ENCODE results near the gene CREBZF. TPM values are rescaled to one million over a fixed set of nuclear protein-coding genes. Genes with fewer than 3 reads are reported as not detected.

Gene CREBZF
- total and polyA plus RNA-seq, 2 donors (not counting 1 experiment from before 2014, with no cell fraction given) = 20.5 to 40.3 TPM

DNA sequence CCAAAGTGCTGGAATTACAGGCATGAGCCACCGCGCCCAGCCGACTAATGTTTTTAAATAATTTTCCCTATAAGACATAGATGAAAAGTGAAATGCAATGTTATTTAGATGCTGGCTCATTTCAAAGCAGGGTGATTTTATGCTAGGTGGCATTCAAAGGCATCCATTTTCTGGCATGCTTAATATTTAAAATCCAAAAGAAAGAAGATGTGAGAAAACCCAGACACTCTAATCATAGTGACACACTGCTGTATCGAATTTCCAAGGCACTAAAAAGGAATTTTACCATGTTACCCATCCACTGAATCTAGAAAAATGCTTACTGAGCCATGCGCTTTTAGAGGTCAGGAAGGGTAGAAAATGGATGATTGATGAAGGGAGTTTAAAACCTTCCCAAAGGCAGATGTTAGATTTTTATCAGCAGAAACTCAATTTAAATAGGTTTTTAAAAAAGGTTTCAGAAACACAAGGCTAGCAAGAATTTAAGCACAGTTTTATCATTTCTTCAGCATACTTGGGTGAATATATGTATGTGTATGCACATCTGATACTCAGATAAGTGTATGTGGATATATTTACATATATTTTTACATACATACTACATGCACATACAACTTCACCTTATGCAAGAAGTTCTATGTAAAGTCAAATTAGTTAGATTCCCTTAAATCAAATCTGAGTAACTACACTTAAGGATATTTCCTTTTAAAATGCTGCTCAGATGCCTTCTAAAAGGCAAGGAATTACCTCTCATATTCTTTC is 45.2 kb upstream of the CREBZF start:
- Histone ChIP-seq H3K4me1 (ENCODE audit: control insufficient read depth, extremely low read depth, insufficient read depth, low read length) (peaks cover 8% of the 10 kb centered on the region), H3K27me3 (ENCODE audit: control insufficient read depth, insufficient read depth, low read length) (no peaks in the 10 kb centered on the region), H4K20me1 (ENCODE audit: control insufficient read depth, extremely low read depth, insufficient read depth, low read length) (no peaks in the 10 kb centered on the region), H3K36me3 (ENCODE audit: control insufficient read depth, insufficient read depth, low read length) (peaks cover 9% of the 10 kb centered on the region), H3K9me3 (ENCODE audit: control insufficient read depth, insufficient read depth, low read depth, low read length) (no peaks in the 10 kb centered on the region), H2AFZ (ENCODE audit: low read length) (no peak overlapping the region), H3K4me2 (ENCODE audit: extremely low read depth, insufficient read depth, low read length) (no peak overlapping the region), H3K4me3 (replicated peaks in 1 of 4; ENCODE audit: control extremely low read depth in 1 of 4, insufficient read depth in 1 of 4, low read depth in 3 of 4, low read length in 4 of 4) (no peak overlapping the region), H3K9ac (ENCODE audit: insufficient read depth, low read length) (no peak overlapping the region), H3K79me2 (ENCODE audit: control insufficient read depth, insufficient read depth, low read length) (peaks cover 18% of the 10 kb centered on the region), H3K27ac (ENCODE audit: insufficient read depth, low read length) (no peak overlapping the region)
- peak in 1 of 2 donors; percentile 37 for DNase-seq (ENCODE audit: low read depth in 2 of 2)
- TF ChIP-seq, protein P1, sequence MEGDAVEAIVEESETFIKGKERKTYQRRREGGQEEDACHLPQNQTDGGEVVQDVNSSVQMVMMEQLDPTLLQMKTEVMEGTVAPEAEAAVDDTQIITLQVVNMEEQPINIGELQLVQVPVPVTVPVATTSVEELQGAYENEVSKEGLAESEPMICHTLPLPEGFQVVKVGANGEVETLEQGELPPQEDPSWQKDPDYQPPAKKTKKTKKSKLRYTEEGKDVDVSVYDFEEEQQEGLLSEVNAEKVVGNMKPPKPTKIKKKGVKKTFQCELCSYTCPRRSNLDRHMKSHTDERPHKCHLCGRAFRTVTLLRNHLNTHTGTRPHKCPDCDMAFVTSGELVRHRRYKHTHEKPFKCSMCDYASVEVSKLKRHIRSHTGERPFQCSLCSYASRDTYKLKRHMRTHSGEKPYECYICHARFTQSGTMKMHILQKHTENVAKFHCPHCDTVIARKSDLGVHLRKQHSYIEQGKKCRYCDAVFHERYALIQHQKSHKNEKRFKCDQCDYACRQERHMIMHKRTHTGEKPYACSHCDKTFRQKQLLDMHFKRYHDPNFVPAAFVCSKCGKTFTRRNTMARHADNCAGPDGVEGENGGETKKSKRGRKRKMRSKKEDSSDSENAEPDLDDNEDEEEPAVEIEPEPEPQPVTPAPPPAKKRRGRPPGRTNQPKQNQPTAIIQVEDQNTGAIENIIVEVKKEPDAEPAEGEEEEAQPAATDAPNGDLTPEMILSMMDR (conservative IDR thresholded peaks at IDR 0.05 in 1 of 2, IDR thresholded peaks at IDR 0.05 in 1 of 2; ENCODE audit: low read depth in 1 of 2, low read length in 2 of 2) = no peak
- TF ChIP-seq EZH2 (IDR thresholded peaks at IDR 0.05; ENCODE audit: low read length, missing control alignments) = no peak

DNA sequence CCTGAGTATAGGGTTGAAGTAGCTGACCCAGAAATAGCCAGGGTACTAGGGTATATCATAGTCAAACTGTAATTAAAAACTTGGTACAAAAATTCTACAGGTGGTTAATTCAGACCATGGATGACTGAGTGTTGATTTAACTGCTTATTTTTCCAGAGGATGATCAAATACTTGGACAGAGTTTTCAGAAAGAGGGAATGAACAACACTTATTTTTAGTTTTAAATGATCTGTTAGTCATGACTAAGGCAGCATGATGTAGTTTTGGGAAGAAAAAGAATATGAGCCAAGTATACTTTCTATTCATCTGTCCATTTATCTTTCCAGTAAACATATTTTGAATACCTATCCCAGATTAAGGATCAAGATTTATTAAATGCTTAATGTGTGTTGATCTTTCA is 40.9 kb upstream of the CREBZF start:
- no peak overlapping the region for H3K4me2 ChIP-seq (ENCODE audit: extremely low read depth, insufficient read depth, low read length)
- no peaks in the 10 kb centered on the region for H3K27me3 ChIP-seq (ENCODE audit: control insufficient read depth, insufficient read depth, low read length)
- peaks cover 2% of the 10 kb centered on the region for H3K36me3 ChIP-seq (ENCODE audit: control insufficient read depth, insufficient read depth, low read length)
- H3K27ac ChIP-seq (ENCODE audit: insufficient read depth, low read length) = peak overlapping the region; percentile 16
- H3K79me2 ChIP-seq (ENCODE audit: control insufficient read depth, insufficient read depth, low read length) = no peaks in the 10 kb centered on the region
- DNase-seq (ENCODE audit: low read depth in 2 of 2) = peak in 1 of 2 donors; percentile 85
- peaks cover 2% of the 10 kb centered on the region for H3K4me1 ChIP-seq (ENCODE audit: control insufficient read depth, extremely low read depth, insufficient read depth, low read length)
- H3K4me3 ChIP-seq (replicated peaks in 1 of 4; ENCODE audit: control extremely low read depth in 1 of 4, insufficient read depth in 1 of 4, low read depth in 3 of 4, low read length in 4 of 4) = no peak overlapping the region
- no peak for TF ChIP-seq EZH2 (IDR thresholded peaks at IDR 0.05; ENCODE audit: low read length, missing control alignments)
- TF ChIP-seq, protein P1 (conservative IDR thresholded peaks at IDR 0.05 in 1 of 2, IDR thresholded peaks at IDR 0.05 in 1 of 2; ENCODE audit: low read depth in 1 of 2, low read length in 2 of 2) = no peak
- no peaks in the 10 kb centered on the region for H3K9me3 ChIP-seq (ENCODE audit: control insufficient read depth, insufficient read depth, low read depth, low read length)
- H4K20me1 ChIP-seq (ENCODE audit: control insufficient read depth, extremely low read depth, insufficient read depth, low read length) = no peaks in the 10 kb centered on the region
- no peak overlapping the region for H2AFZ ChIP-seq (ENCODE audit: low read length)
- no peak overlapping the region for H3K9ac ChIP-seq (ENCODE audit: insufficient read depth, low read length)

DNA sequence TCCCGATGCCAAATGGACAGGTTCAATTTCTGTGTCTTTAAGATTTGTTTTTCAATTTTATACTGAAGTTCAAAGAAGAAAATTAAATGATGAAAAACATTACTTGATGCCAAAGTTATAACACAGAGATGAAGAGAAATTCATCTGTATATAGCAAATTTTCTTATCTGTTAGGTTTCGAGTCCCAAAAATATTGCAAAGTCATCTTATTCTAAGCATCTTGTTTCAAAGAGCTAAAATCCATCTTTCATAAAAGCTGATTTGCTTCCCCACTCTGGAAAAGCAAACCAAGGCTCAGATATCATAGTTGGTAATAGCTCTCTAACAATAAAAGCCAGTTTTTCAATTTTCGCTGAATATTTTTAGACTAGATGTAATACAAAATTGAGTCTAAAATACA is 40.0 kb upstream of the CREBZF start:
- Histone ChIP-seq H3K9ac (ENCODE audit: insufficient read depth, low read length) (no peak overlapping the region), H3K36me3 (ENCODE audit: control insufficient read depth, insufficient read depth, low read length) (peaks cover 2% of the 10 kb centered on the region), H3K27me3 (ENCODE audit: control insufficient read depth, insufficient read depth, low read length) (no peaks in the 10 kb centered on the region), H3K9me3 (ENCODE audit: control insufficient read depth, insufficient read depth, low read depth, low read length) (no peaks in the 10 kb centered on the region), H3K27ac (ENCODE audit: insufficient read depth, low read length) (no peak overlapping the region), H4K20me1 (ENCODE audit: control insufficient read depth, extremely low read depth, insufficient read depth, low read length) (no peaks in the 10 kb centered on the region), H3K4me2 (ENCODE audit: extremely low read depth, insufficient read depth, low read length) (no peak overlapping the region), H3K4me1 (ENCODE audit: control insufficient read depth, extremely low read depth, insufficient read depth, low read length) (peaks cover 2% of the 10 kb centered on the region), H2AFZ (ENCODE audit: low read length) (no peak overlapping the region), H3K4me3 (replicated peaks in 1 of 4; ENCODE audit: control extremely low read depth in 1 of 4, insufficient read depth in 1 of 4, low read depth in 3 of 4, low read length in 4 of 4) (no peak overlapping the region), H3K79me2 (ENCODE audit: control insufficient read depth, insufficient read depth, low read length) (no peaks in the 10 kb centered on the region)
- no peak for DNase-seq (ENCODE audit: low read depth in 2 of 2)
- TF ChIP-seq EZH2 (IDR thresholded peaks at IDR 0.05; ENCODE audit: low read length, missing control alignments) = no peak
- TF ChIP-seq, protein P1 (conservative IDR thresholded peaks at IDR 0.05 in 1 of 2, IDR thresholded peaks at IDR 0.05 in 1 of 2; ENCODE audit: low read depth in 1 of 2, low read length in 2 of 2) = no peak

All from fibroblast of lung (primary cell).